NB4 (cell line): ENCODE measurements around the gene ATG4B.

Source experiments
- DNase-seq: peaks from one replicate; pipeline ENCODE4 v3.0.0; 2010; ENCODE audit warnings: low read depth
- H3K4me3 ChIP-seq: one replicate; pipeline ENCODE4 v1.5.1; 2011; ENCODE audit warnings: mild to moderate bottlenecking, low read depth, low read length, moderate library complexity
- CTCF ChIP-seq: IDR thresholded peaks from one replicate; pipeline ENCODE4 v1.5.1; 2012; ENCODE audit warnings: low read depth, low read length
- MAX ChIP-seq: IDR thresholded peaks from 2 replicates; pipeline ENCODE4 v1.6.1; 2011; ENCODE audit warnings: low read depth, low read length
- MYC ChIP-seq: IDR thresholded peaks from 2 replicates; pipeline ENCODE4 v1.6.1; 2011; ENCODE audit warnings: low read depth, low read length
- POLR2A ChIP-seq: IDR thresholded peaks from 2 replicates; pipeline ENCODE4 v1.6.1; 2011; ENCODE audit warnings: mild to moderate bottlenecking; ENCODE audit not compliant: insufficient read length; ENCODE audit errors: extremely low read depth

The ATG4B gene

GRCh38 chr2:241677392-241677791, 39.9 kb downstream of the ATG4B start:
- H3K4me3 ChIP-seq: no peak overlapping the region
- TF ChIP-seq MAX (no peak), MYC (no peak), CTCF (no peak), POLR2A (no peak)
- DNase-seq: no peak

GRCh38 chr2:241678307-241678706, 40.8 kb downstream of the ATG4B start:
- no peak overlapping the region for H3K4me3 ChIP-seq
- TF ChIP-seq MYC (no peak), POLR2A (no peak), CTCF (no peak), MAX (no peak)
- DNase-seq: no peak

GRCh38 chr2:241678784-241679540, 41.5 kb downstream of the ATG4B start:
- no peak for DNase-seq
- H3K4me3 ChIP-seq: no peak overlapping the region
- TF ChIP-seq POLR2A: no peak
- no peak for TF ChIP-seq MAX
- TF ChIP-seq CTCF: no peak
- TF ChIP-seq MYC: no peak

- DNase-seq: no peak
- H3K4me3 ChIP-seq: no peak overlapping the region
- TF ChIP-seq MYC (no peak), CTCF (no peak), MAX (no peak), POLR2A (no peak)
Measured at GRCh38 chr2:241680044-241680443, 42.6 kb downstream of the ATG4B start.

- peak; percentile 40 for DNase-seq
- TF ChIP-seq CTCF: no peak
- H3K4me3 ChIP-seq: no peak overlapping the region
Measured at GRCh38 chr2:241680827-241681599, 43.5 kb downstream of the ATG4B start.
